ENCODE results near the gene SRL.

- no peak for TF ChIP-seq CTCF (IDR thresholded peaks at IDR 0.05)
- TF ChIP-seq POLR2A (IDR thresholded peaks at IDR 0.05) = no peak
These were observed 42.1 kb upstream of the SRL start for GRCh38 chr16:4283939-4284338.
